HG02981 (cell line): Measurements from ENCODE around the gene XXYLT1.

Experiments
- ATAC-seq: cut with Tn5 transposase; IDR thresholded peaks from one replicate; pipeline ENCODE4 v1.9.1; 2021; ENCODE audit warnings: mild to moderate bottlenecking, moderate library complexity; ENCODE audit not compliant: unreplicated experiment

Gene XXYLT1

GRCh38 chr3:195085356-195086130, 185.4 kb downstream of the XXYLT1 start:
- no peak for ATAC-seq

- ATAC-seq: no peak
Observed at GRCh38 chr3:195084746-195085145, 186.2 kb downstream of the XXYLT1 start.

GRCh38 chr3:195083659-195084058, 187.3 kb downstream of the XXYLT1 start:
- ATAC-seq: no peak

- ATAC-seq: no peak
Observed at GRCh38 chr3:195082811-195083210, 188.1 kb downstream of the XXYLT1 start.

GRCh38 chr3:195081242-195081963, 189.6 kb downstream of the XXYLT1 start:
- ATAC-seq: no peak

GRCh38 chr3:195080571-195081151, 190.3 kb downstream of the XXYLT1 start:
- ATAC-seq: no peak

GRCh38 chr3:195080125-195080524, 190.8 kb downstream of the XXYLT1 start:
- no peak for ATAC-seq

GRCh38 chr3:195079636-195080035, 191.3 kb downstream of the XXYLT1 start:
- ATAC-seq: no peak

- ATAC-seq: no peak
Observed at GRCh38 chr3:195078891-195079440, 192.0 kb downstream of the XXYLT1 start.

GRCh38 chr3:195077611-195078540, 193.1 kb downstream of the XXYLT1 start:
- ATAC-seq: no peak

- no peak for ATAC-seq
Observed at GRCh38 chr3:195076981-195077610, 193.9 kb downstream of the XXYLT1 start.

- no peak for ATAC-seq
Observed at GRCh38 chr3:195075941-195076875, 194.8 kb downstream of the XXYLT1 start.

- no peak for ATAC-seq
Observed at GRCh38 chr3:195075199-195075940, 195.6 kb downstream of the XXYLT1 start.

GRCh38 chr3:195073866-195074860, 196.8 kb downstream of the XXYLT1 start:
- no peak for ATAC-seq

GRCh38 chr3:195072916-195073564, 197.9 kb downstream of the XXYLT1 start:
- no peak for ATAC-seq
